Lower leg skin (tissue), 3 donors: ENCODE results near the gene SEC14L5.

Source experiments
- POLR2A ChIP-seq, 2 donors: fragments of 450-650 bp; IDR thresholded peaks; one replicate each; pipeline ENCODE4 v1.6.1; 2016 to 2017; ENCODE audit warnings: antibody characterized with exemption in 2 of 2, mild to moderate bottlenecking in 1 of 2, moderate library complexity in 1 of 2
- TF ChIP-seq, protein P1 (sequence below), 3 donors: fragments of 450-650 bp; IDR thresholded peaks; one replicate each; pipeline ENCODE4 v1.5.1; 2016; ENCODE audit warnings: antibody characterized with exemption in 3 of 3, mild to moderate bottlenecking in 3 of 3, moderate library complexity in 2 of 3

- no peak for TF ChIP-seq POLR2A (IDR thresholded peaks at IDR 0.05)
- TF ChIP-seq, protein P1, sequence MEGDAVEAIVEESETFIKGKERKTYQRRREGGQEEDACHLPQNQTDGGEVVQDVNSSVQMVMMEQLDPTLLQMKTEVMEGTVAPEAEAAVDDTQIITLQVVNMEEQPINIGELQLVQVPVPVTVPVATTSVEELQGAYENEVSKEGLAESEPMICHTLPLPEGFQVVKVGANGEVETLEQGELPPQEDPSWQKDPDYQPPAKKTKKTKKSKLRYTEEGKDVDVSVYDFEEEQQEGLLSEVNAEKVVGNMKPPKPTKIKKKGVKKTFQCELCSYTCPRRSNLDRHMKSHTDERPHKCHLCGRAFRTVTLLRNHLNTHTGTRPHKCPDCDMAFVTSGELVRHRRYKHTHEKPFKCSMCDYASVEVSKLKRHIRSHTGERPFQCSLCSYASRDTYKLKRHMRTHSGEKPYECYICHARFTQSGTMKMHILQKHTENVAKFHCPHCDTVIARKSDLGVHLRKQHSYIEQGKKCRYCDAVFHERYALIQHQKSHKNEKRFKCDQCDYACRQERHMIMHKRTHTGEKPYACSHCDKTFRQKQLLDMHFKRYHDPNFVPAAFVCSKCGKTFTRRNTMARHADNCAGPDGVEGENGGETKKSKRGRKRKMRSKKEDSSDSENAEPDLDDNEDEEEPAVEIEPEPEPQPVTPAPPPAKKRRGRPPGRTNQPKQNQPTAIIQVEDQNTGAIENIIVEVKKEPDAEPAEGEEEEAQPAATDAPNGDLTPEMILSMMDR (IDR thresholded peaks at IDR 0.05): no peak
These were observed 43.4 kb downstream of the SEC14L5 start for GRCh38 chr16:5001571-5001970.
